ENCODE measurements around the gene KRTAP5-2.

KRTAP5-2 gene

DNA sequence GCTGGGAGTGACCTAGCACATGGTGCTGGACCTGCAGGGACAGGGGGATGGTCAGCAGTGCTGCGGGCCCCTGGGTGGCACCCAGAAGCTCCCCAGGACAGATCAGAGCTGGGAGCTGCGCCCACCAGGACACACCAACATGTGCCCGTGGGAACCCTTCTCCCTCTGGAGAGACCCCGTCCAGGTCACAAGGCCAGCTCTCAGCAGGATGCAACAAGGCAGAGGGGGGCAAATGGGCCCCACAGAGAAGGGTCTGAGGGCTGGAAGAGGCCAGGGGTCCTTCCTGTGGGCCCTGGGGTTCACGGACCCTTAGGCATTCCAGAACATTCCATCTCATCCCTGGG, 32.2 kb downstream of the KRTAP5-2 start:
- no peak for DNase-seq

DNA sequence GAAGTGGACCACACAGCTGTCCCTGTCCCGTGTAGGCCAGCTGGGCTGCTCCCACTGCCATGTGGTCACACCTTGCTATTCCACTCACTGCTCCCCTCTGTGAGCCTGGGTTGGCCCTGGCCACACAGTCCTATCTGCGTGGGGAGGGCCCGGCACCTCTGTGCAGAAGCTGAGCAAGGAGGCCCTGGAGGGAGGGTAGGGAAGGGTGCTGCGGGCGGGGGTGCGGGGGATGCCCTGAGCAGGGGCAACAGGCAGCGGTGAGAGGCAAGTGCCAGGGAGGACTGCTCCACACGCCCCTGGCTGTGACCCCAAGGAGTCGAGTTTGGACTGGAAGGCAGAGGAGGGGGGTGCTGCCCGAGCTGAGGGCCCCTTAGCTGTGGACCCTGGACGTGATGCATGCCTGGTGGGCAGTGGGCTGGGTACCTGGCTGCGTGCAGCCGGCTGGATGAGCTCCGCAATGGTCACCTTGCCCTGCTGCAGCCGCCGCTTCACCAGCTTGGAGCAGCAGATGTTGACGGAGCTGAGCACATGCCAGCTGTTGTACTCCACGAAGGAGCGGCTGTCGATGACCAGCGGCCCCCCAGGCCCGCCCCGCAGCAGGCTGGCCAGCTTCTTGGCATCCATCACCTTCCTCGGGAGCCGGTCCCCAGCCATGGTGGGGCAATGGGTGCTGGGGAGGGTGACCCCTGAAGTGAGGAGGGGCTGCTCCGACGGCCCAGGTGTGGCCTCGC, 32.8 kb downstream of the KRTAP5-2 start:
- DNase-seq, result no peak

DNA sequence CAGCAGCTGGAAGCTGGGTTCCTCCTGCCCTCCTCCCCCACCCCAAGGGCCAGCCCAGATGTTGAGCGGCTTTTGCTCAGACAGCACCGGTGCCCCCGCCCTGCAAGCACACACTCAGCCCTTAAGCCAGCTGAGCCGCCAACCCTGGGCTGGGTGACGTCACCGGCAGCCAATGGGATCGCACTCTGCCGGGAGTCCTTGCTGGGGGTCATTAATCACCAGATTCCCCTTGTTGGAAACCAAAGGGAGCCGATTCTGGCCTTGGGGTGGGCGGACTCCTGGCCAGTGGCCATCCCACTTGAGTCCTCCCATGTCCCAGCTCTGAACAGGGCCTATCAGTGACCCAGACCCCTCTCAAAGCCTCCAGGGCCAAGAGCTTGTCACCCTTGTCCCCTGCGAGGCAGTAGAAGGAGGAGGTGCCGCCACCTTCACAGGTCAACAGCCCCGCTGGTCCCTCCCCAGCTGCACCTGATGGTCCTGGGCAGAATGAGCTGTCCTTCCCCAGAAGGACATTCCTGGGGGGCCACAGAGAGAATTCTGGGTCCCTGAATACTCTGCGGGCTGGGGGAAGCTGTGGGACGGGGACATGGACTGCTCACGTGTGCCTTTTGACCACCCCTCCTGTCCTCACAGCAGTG, 33.4 kb downstream of the KRTAP5-2 start:
- DNase-seq, result no peak

DNA sequence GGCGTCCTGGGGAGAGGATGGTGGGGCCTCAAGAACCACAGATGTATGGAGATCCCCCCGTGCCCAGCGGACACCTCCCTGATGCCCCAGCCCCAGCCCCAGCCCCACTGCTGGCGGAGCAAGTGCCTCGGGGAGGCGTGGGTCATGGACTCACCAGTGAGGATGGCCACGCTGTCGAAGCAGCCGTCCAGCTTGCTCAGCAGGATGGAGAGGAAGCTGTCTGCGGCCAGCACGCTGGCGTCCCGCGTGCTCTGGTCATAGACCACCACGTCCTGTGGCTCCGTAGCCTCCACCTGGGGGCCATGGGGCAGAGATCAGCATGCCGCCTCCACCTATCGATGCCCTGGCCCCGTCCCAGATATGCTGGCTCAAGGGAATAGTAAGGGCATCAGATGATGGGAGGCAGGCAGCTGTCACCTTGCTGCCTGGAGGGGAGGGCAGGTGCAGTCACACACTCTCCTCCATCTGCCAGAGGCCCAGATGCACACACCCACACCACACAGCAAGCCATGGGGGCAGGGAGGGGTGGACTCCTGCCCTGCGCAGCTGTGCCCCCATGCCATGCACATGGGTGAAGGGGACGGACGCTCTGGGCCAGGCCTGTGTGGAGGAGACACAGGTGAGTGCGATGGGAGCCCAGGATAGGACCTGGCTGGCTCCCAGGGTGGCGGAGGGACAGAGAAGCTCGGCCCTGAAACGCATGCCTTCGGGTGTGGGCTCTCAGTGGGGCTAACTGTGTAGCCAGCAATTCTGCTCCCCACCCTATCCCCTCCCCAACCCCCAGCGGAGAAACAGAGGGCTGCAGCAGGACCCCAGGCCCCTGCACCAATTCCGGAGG, 34.2 kb downstream of the KRTAP5-2 start:
- no peak for DNase-seq

DNA sequence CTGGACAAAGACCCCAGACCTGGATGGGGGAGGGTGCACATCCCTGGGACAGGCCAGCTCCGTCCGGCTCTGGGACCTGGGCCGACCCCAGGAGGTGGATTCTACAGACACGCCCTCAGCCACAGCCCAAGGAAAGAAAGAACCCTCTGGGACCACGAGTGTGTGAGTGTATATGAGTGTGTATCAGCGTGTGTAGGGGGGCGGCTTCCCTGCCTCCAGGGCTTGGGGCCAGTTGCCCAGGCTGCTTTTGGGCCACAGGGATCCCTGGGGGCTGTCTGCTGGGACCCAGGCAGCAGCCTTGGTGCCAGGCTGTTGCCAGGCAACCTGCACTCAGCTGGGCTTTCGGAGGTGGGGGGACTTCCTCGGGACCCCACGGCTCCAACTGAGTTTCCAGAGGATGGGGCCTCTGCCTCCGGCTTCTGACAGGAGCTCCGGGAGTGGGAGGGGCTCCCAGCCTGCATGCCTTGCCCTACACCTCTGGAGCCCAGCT, 34.9 kb downstream of the KRTAP5-2 start:
- no peak for DNase-seq

DNA sequence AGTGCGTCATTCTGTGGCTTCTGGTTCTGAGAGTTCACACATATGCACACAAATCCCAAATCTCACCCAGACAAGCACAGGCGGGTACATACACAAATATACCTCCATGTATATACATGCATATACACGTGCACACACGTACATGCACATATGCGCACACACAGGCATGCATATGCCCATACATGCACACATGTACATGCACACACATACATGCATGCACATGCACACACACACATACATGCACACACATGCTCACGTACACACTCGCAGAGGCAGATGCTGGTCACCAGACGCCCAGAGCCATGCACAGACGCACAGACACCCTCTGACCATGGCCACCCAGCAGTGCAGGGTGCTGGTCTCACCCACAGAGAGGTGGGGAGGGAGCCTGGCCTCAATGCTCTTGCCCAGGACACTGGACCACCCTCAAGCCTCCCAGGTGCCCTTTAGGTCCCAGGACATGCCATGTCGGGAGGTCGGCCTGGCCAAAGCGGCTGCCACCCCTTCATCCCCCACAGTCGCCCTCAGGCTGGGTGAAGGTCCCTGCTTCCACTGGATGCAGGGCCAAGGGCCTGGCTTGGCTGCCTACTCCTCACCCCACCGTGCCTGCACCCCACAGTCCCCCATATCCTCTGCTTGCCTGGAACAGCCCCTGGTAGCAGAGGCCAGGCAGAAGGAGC, 35.5 kb downstream of the KRTAP5-2 start:
- no peak for DNase-seq

DNA sequence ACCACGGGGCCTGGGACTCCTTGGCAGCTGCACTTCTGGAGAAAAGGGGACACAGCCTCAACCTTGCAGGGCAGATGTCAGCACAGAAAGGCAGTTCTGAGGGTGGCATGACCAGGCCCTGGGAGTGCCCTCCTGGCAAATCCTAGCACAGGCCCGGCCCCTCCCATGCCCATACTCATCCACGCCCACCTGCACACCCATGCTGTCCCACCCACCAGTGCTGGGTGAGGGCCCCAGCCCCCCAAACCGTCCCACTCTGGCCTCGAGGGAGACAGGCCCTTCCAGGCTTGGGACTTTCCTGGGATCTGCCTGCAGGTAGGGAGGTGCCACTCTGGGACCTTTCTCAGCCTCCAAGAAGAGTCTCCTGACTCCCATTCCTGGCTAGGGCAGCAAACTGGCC, 36.1 kb downstream of the KRTAP5-2 start:
- no peak for DNase-seq

DNA sequence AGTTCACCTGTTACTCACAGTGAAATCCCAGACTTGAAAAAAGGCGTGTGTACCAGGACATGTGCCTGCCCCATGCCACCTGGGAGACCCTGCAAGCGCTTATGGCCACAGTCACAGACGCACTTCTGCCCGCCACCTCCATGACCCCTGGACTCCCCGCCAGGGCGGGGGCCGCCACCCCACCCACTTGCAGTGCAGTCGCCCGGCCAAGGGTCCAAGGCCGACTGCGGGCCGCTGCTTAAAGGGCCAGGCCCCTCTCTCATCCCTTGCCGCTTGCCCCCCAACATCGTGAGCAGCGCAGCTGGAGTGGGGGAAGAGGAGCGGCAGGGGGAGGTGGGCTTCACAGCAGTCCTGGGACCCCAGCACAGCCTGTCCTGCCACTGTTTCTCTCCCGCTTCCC, 36.8 kb downstream of the KRTAP5-2 start:
- DNase-seq, result no peak

DNA sequence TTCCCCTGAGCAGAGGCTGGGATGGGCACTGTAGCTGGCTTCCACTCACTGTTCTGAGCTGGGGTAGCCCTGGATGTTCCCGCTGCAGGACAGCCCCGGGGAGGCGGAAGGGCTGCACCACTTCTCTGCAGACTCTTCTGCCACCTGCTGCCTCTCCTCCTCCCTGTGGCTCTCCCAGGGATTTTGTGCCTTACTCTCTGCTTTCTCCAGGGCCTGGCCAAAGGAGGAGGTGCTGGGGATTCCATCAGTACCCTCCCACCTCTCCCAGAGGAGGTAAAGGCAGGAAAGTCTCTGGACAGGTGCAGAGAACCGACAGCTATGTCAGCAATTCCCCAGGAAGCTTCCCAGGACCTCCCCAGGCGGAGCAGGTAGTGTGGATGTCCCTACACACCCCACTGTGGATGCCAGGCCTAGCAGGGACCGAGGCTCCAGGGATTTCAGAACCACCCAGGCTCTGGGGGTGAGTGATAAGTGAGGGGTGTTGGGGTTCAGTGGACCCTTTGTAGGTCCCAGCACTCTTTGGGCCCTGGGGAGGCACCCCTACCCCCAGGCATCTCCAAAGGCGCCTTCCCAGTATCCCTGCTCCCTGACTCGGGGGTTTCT, 37.3 kb downstream of the KRTAP5-2 start:
- DNase-seq, result no peak

DNA sequence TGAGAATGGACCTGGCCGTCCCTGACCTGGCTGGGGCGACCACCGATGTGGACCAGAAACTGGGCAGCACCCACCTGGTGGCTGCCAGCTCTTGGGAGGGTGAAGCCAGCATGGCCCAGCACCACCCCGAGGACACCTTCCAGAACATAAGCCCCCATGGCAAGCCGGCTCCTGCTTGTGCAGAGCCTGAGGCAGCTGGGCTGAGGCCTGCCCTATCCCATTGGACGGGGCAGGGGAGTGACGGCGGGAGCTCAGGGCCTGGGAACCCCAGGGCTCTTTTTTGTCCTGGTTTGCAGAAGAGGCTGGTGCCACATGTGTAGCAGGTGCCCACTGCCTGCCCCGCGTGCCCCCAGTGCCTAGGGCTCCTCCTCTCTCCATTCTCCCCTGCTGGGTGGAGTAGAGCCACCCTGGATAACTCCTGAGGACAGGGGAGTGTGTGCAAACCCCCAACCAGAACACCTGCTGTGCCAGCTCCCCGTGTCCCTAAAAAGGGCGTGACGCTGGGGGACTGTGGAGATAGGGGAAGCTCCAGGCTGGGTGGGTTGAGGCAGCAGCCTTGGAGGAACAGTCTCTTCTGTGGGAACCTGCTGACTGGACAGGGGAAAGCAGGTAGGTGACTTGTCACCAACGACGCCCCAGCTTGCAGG, 38.0 kb downstream of the KRTAP5-2 start:
- no peak for DNase-seq

DNA sequence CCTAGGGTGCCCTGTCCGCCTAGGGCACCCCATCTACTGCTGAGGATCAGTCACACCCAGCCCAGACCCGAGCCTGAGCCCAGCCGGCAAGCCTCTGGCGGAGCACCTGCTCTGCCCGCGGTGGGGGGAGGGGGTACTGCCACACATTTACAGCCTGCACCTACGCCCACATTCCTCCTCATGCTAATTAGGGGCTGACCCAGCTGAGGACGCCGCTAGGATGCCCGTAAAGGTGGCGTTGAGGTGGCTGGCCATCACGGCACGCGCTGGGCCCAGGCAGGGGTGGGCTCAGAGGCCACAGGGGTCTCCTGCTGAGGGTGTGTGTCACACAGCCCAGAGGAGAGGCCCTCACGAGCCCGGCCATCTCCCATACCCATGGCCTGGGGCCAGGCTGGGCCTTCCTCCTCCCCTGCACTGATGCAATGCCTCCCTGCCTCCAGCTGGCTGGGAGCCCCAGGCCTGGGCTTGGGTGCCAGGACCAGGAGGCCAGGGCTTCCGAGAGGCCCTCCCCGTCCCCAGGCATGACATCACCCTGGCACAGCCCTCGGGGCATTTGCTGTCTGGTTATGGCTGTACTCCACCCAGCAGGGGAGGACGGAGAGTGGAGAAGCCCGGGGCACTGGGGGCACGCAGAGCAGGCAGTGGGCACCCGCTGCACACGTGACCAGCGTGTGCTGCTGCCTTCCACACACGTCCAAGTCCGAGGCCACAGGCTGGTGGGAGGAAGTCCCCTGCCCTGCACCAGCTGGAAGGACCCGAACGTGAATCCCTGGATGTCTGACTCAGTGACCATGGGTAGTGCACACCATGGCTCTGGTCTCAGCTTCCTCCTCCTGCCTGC, 38.8 kb downstream of the KRTAP5-2 start:
- peak; percentile 59 for DNase-seq

DNA sequence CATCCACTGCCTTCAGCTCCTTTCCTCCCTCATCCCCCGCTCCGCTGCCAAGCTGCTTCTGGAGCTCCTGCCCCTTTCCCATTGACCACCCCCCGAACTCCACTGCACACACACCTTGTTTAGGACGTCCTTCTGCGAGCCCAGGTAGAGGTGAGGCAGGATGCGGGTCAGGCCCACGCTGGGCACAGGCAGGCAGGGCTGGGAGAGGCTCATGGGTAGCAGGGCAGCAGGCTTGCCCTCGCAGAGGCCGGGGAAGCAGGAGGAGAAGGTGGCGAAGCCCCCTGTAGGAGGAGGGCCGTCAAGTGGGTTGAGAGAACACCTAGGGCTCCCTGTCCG, 39.4 kb downstream of the KRTAP5-2 start:
- no peak for DNase-seq

DNA sequence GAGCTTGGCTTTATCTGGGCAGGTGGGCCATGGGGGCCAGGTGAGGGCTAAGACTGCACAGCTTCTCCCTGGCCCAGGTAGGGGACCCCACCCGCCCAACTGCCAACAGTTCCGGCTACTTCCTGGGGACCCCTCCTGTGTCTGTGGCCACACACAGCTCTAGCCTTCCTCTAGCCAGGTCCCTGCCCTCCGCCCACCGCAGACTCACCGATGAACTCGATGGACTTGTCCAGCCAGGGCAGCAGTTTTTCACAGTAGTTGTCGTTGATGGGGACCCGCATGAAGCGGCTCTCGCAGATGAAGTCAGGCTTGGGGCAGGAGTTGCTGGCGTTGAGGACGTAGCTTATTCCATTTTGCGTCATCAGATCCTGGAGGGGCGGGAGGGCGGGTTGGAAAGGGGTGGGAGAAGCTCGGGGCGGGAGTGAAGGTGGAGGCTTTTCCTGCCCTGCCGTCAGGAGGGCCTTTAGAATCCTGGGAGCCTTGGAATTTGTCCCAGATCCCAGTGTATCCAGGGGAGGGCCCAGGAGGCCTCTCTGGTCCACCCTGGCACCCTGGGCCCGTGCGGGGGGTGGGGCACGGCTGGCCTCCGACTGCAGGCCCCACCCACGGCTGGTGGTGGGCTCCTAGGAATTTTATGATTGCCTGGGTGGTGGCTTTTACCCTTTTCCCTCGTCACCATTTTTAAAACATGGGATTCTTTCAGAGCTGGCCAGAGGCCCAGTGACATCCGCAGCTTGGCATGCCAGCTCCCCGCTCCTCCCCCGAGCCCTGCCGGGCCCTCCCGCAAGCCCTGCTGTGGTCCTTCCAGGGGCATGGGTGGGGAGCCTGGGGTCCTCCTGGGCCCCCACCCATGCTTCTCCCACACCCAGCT, 40.0 kb downstream of the KRTAP5-2 start:
- DNase-seq, result no peak

DNA sequence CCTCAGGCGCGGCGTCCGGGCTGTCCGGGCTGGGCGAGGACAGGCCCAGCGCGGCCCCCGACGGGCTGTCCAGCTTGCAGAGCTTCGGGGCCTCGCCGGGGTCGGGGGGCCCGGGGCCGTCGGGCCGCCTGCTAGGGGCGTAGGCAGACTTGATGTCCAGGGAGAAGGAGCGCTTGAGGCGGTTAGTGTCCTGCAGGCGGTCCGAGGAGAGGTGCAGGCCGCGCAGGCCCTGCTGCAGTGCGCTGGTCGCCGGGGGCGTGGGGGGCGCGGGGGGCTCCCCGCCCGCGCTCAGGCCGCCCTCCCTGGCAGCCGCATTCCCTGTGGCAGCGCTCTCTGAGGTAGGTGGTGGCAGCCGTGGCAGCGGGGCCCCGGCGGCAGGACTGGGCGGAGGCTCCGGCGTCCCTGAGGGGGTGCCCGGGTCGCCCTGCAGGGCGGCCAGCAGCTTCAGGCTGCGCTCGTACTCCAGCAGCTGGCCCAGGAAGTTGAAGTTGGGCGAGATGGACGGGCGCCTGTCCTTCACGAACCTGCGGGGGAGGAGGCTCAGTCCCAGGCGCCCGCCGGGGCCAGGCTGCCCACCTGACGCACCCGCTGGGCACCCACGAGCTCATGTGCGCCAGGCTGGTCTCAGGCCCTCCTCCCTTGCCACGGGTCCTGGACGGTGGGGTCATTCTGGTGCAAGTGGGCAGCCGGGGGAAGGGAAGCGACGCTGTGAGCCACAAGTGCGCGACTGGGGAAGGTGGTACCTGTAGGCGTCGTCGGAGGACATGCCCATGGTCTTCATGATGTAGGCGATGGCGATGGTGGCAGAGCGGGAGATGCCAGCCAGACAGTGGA, 40.8 kb downstream of the KRTAP5-2 start:
- DNase-seq, result no peak

DNA sequence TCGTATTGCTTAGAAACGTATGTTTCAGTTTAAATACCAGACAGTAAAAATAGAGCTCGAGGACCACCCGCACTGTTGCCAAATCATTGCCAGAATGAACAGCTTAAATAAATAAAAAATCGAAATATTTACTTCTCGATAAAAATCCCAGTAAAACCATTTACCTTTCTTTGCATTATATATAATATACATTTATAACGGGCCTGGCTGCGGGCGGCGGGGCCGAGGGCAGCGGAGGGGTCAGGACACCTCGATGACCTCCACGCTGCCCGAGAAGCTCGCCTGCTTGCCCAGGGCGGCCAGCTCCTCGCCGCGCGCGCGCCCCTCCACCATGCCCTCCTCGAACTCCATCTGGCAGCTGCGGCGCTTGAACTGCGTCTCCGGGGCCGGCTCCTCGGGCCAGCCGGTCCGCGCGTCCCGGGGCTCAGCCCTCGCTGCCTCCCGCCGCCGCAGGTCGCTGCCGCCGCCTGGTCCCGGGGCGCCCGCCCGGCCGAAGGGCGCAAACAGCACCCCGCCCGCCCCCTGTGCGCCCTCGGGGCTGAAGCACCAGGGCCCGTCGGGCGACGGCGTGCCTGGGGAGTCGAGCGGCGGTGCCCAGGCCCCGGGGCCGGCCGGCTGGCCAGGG, 41.7 kb downstream of the KRTAP5-2 start:
- no peak for DNase-seq

DNA sequence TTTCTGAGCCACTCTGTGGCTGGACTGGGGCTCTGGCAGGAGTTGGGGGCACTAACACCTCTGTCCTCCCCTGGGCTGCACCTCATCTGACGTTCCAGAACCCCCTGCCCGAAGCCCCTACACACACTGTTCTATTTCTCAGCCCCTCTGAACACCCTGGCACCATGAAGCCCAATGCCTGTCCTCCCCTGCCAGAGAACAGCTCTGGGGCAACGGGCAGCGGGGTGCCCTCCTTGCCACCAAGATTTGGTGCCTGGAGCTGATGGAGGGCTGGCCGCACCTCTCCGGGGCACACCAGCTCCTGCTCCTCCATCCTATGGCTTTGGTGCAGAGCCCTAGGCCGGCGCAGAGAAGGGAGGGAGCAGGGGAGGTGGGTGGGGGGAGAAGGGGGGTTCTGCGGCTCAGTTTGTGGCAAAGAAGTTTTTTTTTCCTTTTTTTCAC, 42.4 kb downstream of the KRTAP5-2 start:
- DNase-seq, result no peak

DNA sequence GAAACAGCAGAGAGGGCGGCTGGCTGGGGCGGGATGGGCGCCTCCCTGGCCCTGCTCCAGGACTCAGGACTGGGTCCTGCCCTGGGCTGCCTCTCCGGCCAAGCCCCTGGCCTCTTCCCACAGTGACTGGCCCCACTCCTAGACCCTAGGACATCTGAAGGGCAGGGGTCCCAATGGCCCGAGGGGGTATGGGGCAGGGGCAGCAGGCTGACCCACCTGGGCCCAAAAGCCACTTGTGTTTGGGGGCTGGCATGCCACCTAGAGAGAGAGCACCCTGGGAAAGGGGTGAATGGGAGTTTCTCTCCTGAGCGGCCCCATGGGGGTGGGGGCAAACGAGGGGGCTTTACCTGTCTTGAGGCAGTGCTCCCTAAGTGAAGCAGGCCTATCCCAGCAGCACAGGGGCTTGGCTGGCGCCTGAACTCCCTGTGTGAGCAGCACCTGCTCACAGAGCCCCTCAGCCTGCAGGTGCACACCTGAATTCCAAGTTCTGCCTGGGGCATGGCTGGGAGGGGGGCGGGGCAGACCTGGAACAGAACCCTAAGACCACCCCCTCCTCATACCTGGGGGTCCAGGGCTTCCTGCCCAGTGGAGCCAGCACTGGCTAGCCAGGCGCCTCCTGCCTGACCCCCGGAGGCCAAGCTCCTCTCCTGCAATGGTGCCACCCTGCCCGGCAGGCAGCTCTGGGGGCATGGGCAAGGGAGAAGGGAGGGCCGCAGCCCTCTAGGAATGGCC, 42.9 kb downstream of the KRTAP5-2 start:
- no peak for DNase-seq
